ENCODE measurements around the gene BABAM2. TPM values are rescaled to one million over a fixed set of nuclear protein-coding genes. Genes with fewer than 3 reads are reported as not detected.
A peak's percentile ranks its signal among the peaks of the same experiment; 100 is the strongest.

BABAM2 gene
- total RNA-seq, 4 donors from 2014 or later, result 57.2 to 72.2 (median 67.5) TPM

DNA sequence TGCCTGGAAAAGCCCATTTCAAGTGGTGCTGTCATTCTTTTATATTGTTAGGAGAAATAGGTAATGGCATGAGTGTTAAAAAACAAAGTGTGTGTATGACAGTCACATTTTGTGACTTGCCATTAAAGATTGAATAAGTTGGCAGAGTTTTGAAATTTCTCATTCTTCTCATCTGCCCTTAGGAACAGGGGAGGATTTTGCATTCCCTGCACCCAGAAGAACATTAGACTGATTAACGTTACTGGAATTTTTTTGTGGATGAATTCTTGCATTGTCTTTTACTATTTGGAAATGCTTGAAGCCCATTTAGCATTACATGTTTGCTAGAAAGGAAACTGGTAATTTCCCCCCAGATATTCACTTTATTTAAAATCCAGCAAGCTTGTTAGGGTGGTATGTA lies 162.2 kb downstream of the BABAM2 start:
- in situ Hi-C loops (cut with MboI; ENCODE audit: low sequenced_read_pairs in 4 of 4) (no loop called here), intact Hi-C loops (cut with DNase I; ENCODE audit: low total_unique reads) (no loop called here)
- Histone ChIP-seq H3K4me3 (no peak overlapping the region), H3K27me3 (no peaks in the 10 kb centered on the region), H3K27ac (no peak overlapping the region), H3K36me3 (no peaks in the 10 kb centered on the region), H3K9me3 (no peaks in the 10 kb centered on the region), H3K4me1 (peaks cover 3 to 14% of the 10 kb centered on the region in 2 donors)
- no peak for ATAC-seq
- TF ChIP-seq POLR2A (IDR thresholded peaks at IDR 0.05), result no peak
- TF ChIP-seq, protein P1, sequence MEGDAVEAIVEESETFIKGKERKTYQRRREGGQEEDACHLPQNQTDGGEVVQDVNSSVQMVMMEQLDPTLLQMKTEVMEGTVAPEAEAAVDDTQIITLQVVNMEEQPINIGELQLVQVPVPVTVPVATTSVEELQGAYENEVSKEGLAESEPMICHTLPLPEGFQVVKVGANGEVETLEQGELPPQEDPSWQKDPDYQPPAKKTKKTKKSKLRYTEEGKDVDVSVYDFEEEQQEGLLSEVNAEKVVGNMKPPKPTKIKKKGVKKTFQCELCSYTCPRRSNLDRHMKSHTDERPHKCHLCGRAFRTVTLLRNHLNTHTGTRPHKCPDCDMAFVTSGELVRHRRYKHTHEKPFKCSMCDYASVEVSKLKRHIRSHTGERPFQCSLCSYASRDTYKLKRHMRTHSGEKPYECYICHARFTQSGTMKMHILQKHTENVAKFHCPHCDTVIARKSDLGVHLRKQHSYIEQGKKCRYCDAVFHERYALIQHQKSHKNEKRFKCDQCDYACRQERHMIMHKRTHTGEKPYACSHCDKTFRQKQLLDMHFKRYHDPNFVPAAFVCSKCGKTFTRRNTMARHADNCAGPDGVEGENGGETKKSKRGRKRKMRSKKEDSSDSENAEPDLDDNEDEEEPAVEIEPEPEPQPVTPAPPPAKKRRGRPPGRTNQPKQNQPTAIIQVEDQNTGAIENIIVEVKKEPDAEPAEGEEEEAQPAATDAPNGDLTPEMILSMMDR (IDR thresholded peaks at IDR 0.05 in 4 of 5, conservative IDR thresholded peaks at IDR 0.05 in 1 of 5), result no peak
- DNase-seq, result no peak

DNA sequence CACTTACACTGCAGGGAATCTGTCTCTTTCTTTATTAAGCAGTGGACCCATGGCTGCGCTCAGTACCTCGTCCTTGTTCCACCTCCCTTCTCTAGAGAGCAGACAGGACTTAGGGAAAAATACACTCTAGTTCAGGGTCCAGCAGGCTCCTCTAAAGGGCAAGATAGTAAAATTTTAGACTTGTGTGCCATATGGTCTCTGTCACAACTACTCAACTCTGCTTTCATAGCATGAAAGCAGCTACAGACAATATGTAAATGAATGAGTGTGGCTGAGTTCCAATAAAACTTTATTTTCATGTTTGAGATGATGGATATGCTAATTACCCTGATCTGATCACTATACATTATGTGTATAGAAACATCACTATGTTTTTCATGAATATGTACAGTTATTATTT lies 163.1 kb downstream of the BABAM2 start:
- H3K4me1 ChIP-seq, result peaks cover 3 to 9% of the 10 kb centered on the region in 2 donors
- no peaks in the 10 kb centered on the region for H3K27me3 ChIP-seq
- H3K36me3 ChIP-seq, result no peaks in the 10 kb centered on the region
- no peak overlapping the region for H3K4me3 ChIP-seq
- no peaks in the 10 kb centered on the region for H3K9me3 ChIP-seq
- no peak overlapping the region for H3K27ac ChIP-seq
- intact Hi-C loops (cut with DNase I; ENCODE audit: low total_unique reads) (no loop called here), in situ Hi-C loops (cut with MboI; ENCODE audit: low sequenced_read_pairs in 4 of 4) (no loop called here)
- DNase-seq (no peak), ATAC-seq (no peak)
- TF ChIP-seq, protein P1 (IDR thresholded peaks at IDR 0.05 in 4 of 5, conservative IDR thresholded peaks at IDR 0.05 in 1 of 5), result no peak
- no peak for TF ChIP-seq POLR2A (IDR thresholded peaks at IDR 0.05)

DNA sequence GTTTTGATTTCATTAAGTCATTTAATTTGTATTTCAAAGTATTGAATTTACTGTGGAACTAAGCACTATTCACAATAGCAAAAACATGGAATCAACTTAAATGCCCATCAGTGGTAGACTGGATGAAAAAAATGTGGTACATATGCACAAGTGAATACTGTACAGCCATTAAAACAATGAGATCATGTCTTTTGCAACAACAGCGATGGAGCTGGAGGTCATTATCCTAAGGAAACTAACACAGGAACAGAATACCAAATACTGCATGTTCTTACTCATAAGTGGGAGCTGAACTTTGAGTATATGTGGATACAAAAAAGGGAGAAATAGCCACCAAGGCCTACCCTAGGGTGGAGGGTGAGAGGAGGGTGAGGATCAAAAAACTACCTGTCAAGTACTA lies 164.4 kb downstream of the BABAM2 start:
- Histone ChIP-seq H3K4me3 (no peak overlapping the region), H3K27me3 (no peaks in the 10 kb centered on the region), H3K9me3 (no peaks in the 10 kb centered on the region), H3K27ac (no peak overlapping the region), H3K36me3 (no peaks in the 10 kb centered on the region), H3K4me1 (peaks cover 3 to 9% of the 10 kb centered on the region in 2 donors)
- intact Hi-C loops (cut with DNase I; ENCODE audit: low total_unique reads), result no loop called here
- DNase-seq (no peak), ATAC-seq (no peak)
- in situ Hi-C loops (cut with MboI; ENCODE audit: low sequenced_read_pairs in 4 of 4), result no loop called here
- TF ChIP-seq, protein P1 (IDR thresholded peaks at IDR 0.05 in 4 of 5, conservative IDR thresholded peaks at IDR 0.05 in 1 of 5), result no peak
- no peak for TF ChIP-seq POLR2A (IDR thresholded peaks at IDR 0.05)

DNA sequence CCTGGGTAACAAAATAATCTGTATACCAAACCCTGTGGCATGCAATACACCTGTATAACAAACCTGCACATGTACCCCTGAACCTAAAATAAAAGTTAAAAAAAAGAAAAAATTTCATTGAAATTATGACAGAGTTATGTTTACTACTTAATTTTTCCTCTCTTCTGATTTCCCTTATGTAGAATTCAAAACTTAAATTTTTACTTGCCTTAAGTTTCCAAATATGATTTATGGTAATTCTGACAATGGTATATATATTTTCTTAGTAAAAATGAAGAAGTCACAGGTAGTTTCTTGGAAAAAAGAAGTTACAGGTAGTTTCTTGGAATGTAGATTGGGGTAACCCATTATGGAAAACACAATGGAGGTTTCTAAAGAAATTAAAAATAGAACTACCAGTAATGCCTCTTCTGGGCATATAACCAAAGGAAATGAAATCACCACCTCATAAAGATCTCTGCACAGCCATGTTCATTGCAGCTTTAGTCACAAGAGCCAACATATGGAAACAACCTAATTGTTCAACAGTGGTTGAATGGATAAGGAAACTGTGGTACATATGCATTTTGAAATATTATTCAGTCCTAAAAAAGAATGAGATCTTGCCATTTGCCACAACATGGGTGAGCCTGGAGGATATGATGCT lies 164.9 kb downstream of the BABAM2 start:
- TF ChIP-seq, protein P1 (IDR thresholded peaks at IDR 0.05 in 4 of 5, conservative IDR thresholded peaks at IDR 0.05 in 1 of 5), result no peak
- no peaks in the 10 kb centered on the region for H3K36me3 ChIP-seq
- H3K27ac ChIP-seq, result no peak overlapping the region
- intact Hi-C loops (cut with DNase I; ENCODE audit: low total_unique reads) (no loop called here), in situ Hi-C loops (cut with MboI; ENCODE audit: low sequenced_read_pairs in 4 of 4) (no loop called here)
- no peaks in the 10 kb centered on the region for H3K9me3 ChIP-seq
- H3K4me1 ChIP-seq, result peaks cover under 1 to 5% of the 10 kb centered on the region in 2 donors
- no peak for DNase-seq
- H3K27me3 ChIP-seq, result no peaks in the 10 kb centered on the region
- no peak overlapping the region for H3K4me3 ChIP-seq
- ATAC-seq, result peak; percentile 54 to 69

DNA sequence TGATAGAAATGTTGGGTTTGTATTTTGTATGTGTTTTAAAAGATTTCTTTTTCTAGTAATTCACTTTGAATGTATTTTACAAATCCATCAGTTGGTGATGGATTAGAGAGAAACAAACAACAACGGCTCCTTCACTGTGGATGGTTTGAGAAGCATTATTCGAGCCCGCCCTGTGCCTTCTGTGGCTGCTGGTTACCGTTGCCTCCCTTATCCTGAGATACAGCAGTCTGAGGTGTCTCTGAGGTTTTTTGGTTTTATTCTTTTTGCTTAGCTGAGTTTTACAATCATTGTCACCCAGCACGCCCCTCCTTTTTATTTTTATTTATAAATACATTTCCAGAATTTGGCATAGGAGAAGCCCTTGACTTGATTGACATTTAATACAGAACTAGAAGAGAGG lies 168.3 kb downstream of the BABAM2 start:
- Histone ChIP-seq H3K9me3 (no peaks in the 10 kb centered on the region), H3K4me3 (no peak overlapping the region), H3K27ac (no peak overlapping the region), H3K36me3 (no peaks in the 10 kb centered on the region), H3K27me3 (no peaks in the 10 kb centered on the region), H3K4me1 (peaks cover 0 to 5% of the 10 kb centered on the region in 2 donors)
- ATAC-seq, result no peak
- in situ Hi-C loops (cut with MboI; ENCODE audit: low sequenced_read_pairs in 4 of 4), result no loop called here
- intact Hi-C loops (cut with DNase I; ENCODE audit: low total_unique reads), result no loop called here
- DNase-seq, result no peak
- TF ChIP-seq, protein P1 (IDR thresholded peaks at IDR 0.05 in 4 of 5, conservative IDR thresholded peaks at IDR 0.05 in 1 of 5), result no peak
- no peak for TF ChIP-seq POLR2A (IDR thresholded peaks at IDR 0.05)

Data from gastrocnemius medialis (tissue), 4 donors.